HepG2 (cell line): Measurements from ENCODE around the gene RDH11. TPM values are rescaled to one million over a fixed set of nuclear protein-coding genes. Genes with fewer than 3 reads are reported as not detected.

Experiments used
- BCL6 ChIP-seq: IDR thresholded peaks from 2 replicates; pipeline ENCODE4 v1.6.1; 2016; ENCODE audit warnings: missing genetic modification reagents, missing compliant biosample characterization
- ELK4 ChIP-seq: sonication (generic); formaldehyde crosslinking; IDR thresholded peaks from 2 replicates; pipeline ENCODE4 v1.9.0; 2021; ENCODE audit warnings: missing genetic modification reagents, borderline replicate concordance
- ETV6 ChIP-seq: sonication (generic); formaldehyde crosslinking; conservative IDR thresholded peaks from 2 replicates; pipeline ENCODE4 v1.4.0; 2020; ENCODE audit warnings: missing genetic modification reagents
- GATAD2A ChIP-seq: IDR thresholded peaks from 2 replicates; pipeline ENCODE4 v1.6.1; 2016
- GMEB1 ChIP-seq: sonication (generic); formaldehyde crosslinking; IDR thresholded peaks from 2 replicates; pipeline ENCODE4 v1.5.1; 2020; ENCODE audit warnings: missing genetic modification reagents, mild to moderate bottlenecking, borderline replicate concordance
- HDAC1 ChIP-seq: sonication (generic); formaldehyde crosslinking; IDR thresholded peaks from 2 replicates; pipeline ENCODE4 v1.5.1; 2020; ENCODE audit warnings: mild to moderate bottlenecking, missing genetic modification reagents
- KDM2A ChIP-seq: sonication (generic); formaldehyde crosslinking; IDR thresholded peaks from 2 replicates; pipeline ENCODE4 v1.4.0; 2020; ENCODE audit warnings: low read depth, missing genetic modification reagents, borderline replicate concordance
- KLF15 ChIP-seq: sonication (generic); formaldehyde crosslinking; IDR thresholded peaks from 2 replicates; pipeline ENCODE4 v1.8.1; 2023; ENCODE audit warnings: borderline replicate concordance, mild to moderate bottlenecking, inconsistent platforms, missing genetic modification reagents, mixed read lengths
- PHF8 ChIP-seq: sonication (generic); formaldehyde crosslinking; IDR thresholded peaks from 2 replicates; pipeline ENCODE4 v1.5.0; 2020; ENCODE audit warnings: missing genetic modification reagents
- POLR2G ChIP-seq: fragments of 200-400 bp; formaldehyde crosslinking; IDR thresholded peaks from 2 replicates; pipeline ENCODE4 v1.6.1; 2018; ENCODE audit warnings: mild to moderate bottlenecking, low read depth, low read length, moderate library complexity
- RBFOX2 ChIP-seq: fragments of 200-400 bp; formaldehyde crosslinking; IDR thresholded peaks from 2 replicates; pipeline ENCODE4 v1.6.1; 2017; ENCODE audit warnings: low read depth, mild to moderate bottlenecking, low read length
- SOX5 ChIP-seq: IDR thresholded peaks from 2 replicates; pipeline ENCODE4 v1.6.1; 2016; ENCODE audit warnings: borderline replicate concordance
- SSRP1 ChIP-seq: IDR thresholded peaks from 2 replicates; pipeline ENCODE4 v1.6.1; 2016; ENCODE audit warnings: control low read depth
- TEAD2 ChIP-seq: sonication (generic); formaldehyde crosslinking; IDR thresholded peaks from 2 replicates; pipeline ENCODE4 v1.9.0; 2021; ENCODE audit warnings: missing genetic modification reagents
- ZBTB33 ChIP-seq: sonication (generic); formaldehyde crosslinking; IDR thresholded peaks from 2 replicates; pipeline ENCODE4 v1.4.0; 2020; ENCODE audit warnings: missing genetic modification reagents
- ZBTB8A ChIP-seq: sonication (generic); formaldehyde crosslinking; IDR thresholded peaks from 2 replicates; pipeline ENCODE4 v1.4.0; 2020; ENCODE audit warnings: mild to moderate bottlenecking, low read depth, missing genetic modification reagents, borderline replicate concordance
- ZFP91 ChIP-seq: sonication (generic); formaldehyde crosslinking; IDR thresholded peaks from 2 replicates; pipeline ENCODE4 v1.9.0; 2022; ENCODE audit warnings: missing genetic modification reagents, mild to moderate bottlenecking, borderline replicate concordance
- ZNF431 ChIP-seq: sonication (generic); formaldehyde crosslinking; IDR thresholded peaks from 2 replicates; pipeline ENCODE4 v1.9.0; 2022; ENCODE audit warnings: missing genetic modification reagents, low read depth, mild to moderate bottlenecking, borderline replicate concordance
- ZNF503 ChIP-seq: sonication (generic); formaldehyde crosslinking; IDR thresholded peaks from 2 replicates; pipeline ENCODE4 v1.4.0; 2020; ENCODE audit warnings: missing genetic modification reagents
- ZNF761 ChIP-seq: sonication (generic); formaldehyde crosslinking; conservative IDR thresholded peaks from 2 replicates; pipeline ENCODE4 v1.4.0; 2020; ENCODE audit warnings: mild to moderate bottlenecking, missing genetic modification reagents
- ZNF776 ChIP-seq: sonication (generic); formaldehyde crosslinking; IDR thresholded peaks from 2 replicates; pipeline ENCODE4 v1.4.0; 2020; ENCODE audit warnings: mild to moderate bottlenecking, missing genetic modification reagents
- ZSCAN20 ChIP-seq: sonication (generic); formaldehyde crosslinking; IDR thresholded peaks from 2 replicates; pipeline ENCODE4 v1.4.0; 2020; ENCODE audit warnings: missing genetic modification reagents, mild to moderate bottlenecking, borderline replicate concordance
- polyA plus RNA-seq, 8 experiments: library from polyadenylated mRNA; depleted of rRNA in 3 of 8; stranded (reverse) in 7 of 8; unstranded in 1 of 8; fragments of >200 nt; fragmentation: Illumina TruSeq in 4 of 8; extraction: Trizol in 4 of 8; gene quantifications; 2 replicates each; pipeline versions ENCODE4 v1.2.1 to v1.2.3, GENCODE V29; 2011 to 2016; ENCODE audit warnings: low read depth in 4 of 8, missing spikeins in 1 of 8, mixed read lengths in 1 of 8; ENCODE audit not compliant: insufficient read depth in 1 of 8
- total RNA-seq, 5 experiments: library from RNA; depleted of rRNA; stranded (reverse); fragments of >200 nt; fragmentation: Illumina TruSeq; extraction: Trizol; gene quantifications; 2 replicates each; pipeline ENCODE4 v1.2.3, GENCODE V29; 2016; ENCODE audit warnings: low read depth in 1 of 5

The RDH11 gene
- total and polyA plus RNA-seq, 2 of the 13 experiments (the other 11 are each of a cell fraction or from before 2014, with no cell fraction given): 106 to 131 TPM

GRCh38 chr14:67695394-67695949, at the start of gene RDH11 (continued):
- TF ChIP-seq SOX5 (CRISPR knock-in tag) (peak; percentile 15; the same call in 1 of the 2 replicates), KLF15 (CRISPR knock-in tag) (no peak), KDM2A (CRISPR knock-in tag) (peak; percentile 75; the same call in 1 of the 2 replicates), PHF8 (peak; percentile 77), ZFP91 (CRISPR knock-in tag) (peak; percentile 55; the same call in 1 of the 2 replicates), HDAC1 (CRISPR knock-in tag) (peak; percentile 48), BCL6 (CRISPR knock-in tag) (peak; percentile 65), ZNF503 (no peak), ZNF431 (no peak), GATAD2A (CRISPR knock-in tag) (no peak), RBFOX2 (peak; percentile 53; the same call in 1 of the 2 replicates), ZSCAN20 (CRISPR knock-in tag) (no peak), GMEB1 (CRISPR knock-in tag) (peak; percentile 51; the same call in 1 of the 2 replicates), ZBTB33 (CRISPR knock-in tag) (no peak), SSRP1 (no peak), ZNF776 (CRISPR knock-in tag) (0 out of 2 replicates have a peak, but pooled peaks have one; percentile 28), ELK4 (CRISPR knock-in tag) (no peak), ZNF761 (CRISPR knock-in tag) (peak; percentile 70; the same call in 1 of the 2 replicates), ZBTB8A (CRISPR knock-in tag) (no peak), TEAD2 (CRISPR knock-in tag) (no peak), ETV6 (CRISPR knock-in tag) (0 out of 2 replicates have a peak, but pooled peaks have one; percentile 38), POLR2G (peak; percentile 95)
